Fibroblast of lung (primary cell): ENCODE data around the gene PROK1. TPM values are rescaled to one million over a fixed set of nuclear protein-coding genes. Genes with fewer than 3 reads are reported as not detected.

Source experiments
- DNase-seq, 2 donors: peaks; one replicate each; pipeline versions ENCODE4 v3.0.0 to v3.0.0-alpha.2; 2010; ENCODE audit warnings: low read depth in 2 of 2
- H2AFZ ChIP-seq: 2 replicates; pipeline ENCODE4 v1.5.1; 2012; ENCODE audit warnings: low read length, control low read depth, inconsistent platforms
- H3K27ac ChIP-seq: 2 replicates; pipeline ENCODE4 v1.5.1; 2011; ENCODE audit warnings: low read length, control low read depth; ENCODE audit not compliant: insufficient read depth
- H3K27me3 ChIP-seq: 2 replicates; pipeline ENCODE4 v1.5.1; 2011; ENCODE audit warnings: mild to moderate bottlenecking, low read length; ENCODE audit not compliant: control insufficient read depth, insufficient read depth
- H3K36me3 ChIP-seq: 2 replicates; pipeline ENCODE4 v1.5.1; 2011; ENCODE audit warnings: low read length; ENCODE audit not compliant: control insufficient read depth, insufficient read depth
- H3K4me1 ChIP-seq: 2 replicates; pipeline ENCODE4 v1.5.1; 2011; ENCODE audit warnings: low read length; ENCODE audit not compliant: control insufficient read depth, insufficient read depth; ENCODE audit errors: extremely low read depth
- H3K4me2 ChIP-seq: 2 replicates; pipeline ENCODE4 v1.5.1; 2011; ENCODE audit warnings: low read length, control low read depth; ENCODE audit not compliant: insufficient read depth; ENCODE audit errors: extremely low read depth
- H3K4me3 ChIP-seq, 4 experiments: fragments of 200-600 bp in 1 of 4; sonication (generic) in 1 of 4; replicated peaks in 1 of 4; 2 replicates each; pipeline ENCODE4 v1.5.1; 2011 to 2016; ENCODE audit warnings: low read length in 4 of 4, low read depth in 3 of 4, mild to moderate bottlenecking in 3 of 4, control low read depth in 2 of 4, inconsistent platforms in 1 of 4, mixed read lengths in 1 of 4; ENCODE audit not compliant: insufficient read depth in 1 of 4; ENCODE audit errors: control extremely low read depth in 1 of 4
- H3K79me2 ChIP-seq: 2 replicates; pipeline ENCODE4 v1.5.1; 2012; ENCODE audit warnings: mild to moderate bottlenecking, low read length, inconsistent platforms; ENCODE audit not compliant: control insufficient read depth, insufficient read depth
- H3K9ac ChIP-seq: 2 replicates; pipeline ENCODE4 v1.5.1; 2011; ENCODE audit warnings: mild to moderate bottlenecking, low read length, control low read depth; ENCODE audit not compliant: insufficient read depth
- H3K9me3 ChIP-seq: 2 replicates; pipeline ENCODE4 v1.5.1; 2012; ENCODE audit warnings: low read depth, low read length; ENCODE audit not compliant: control insufficient read depth, insufficient read depth
- H4K20me1 ChIP-seq: 2 replicates; pipeline ENCODE4 v1.5.1; 2011; ENCODE audit warnings: low read length; ENCODE audit not compliant: control insufficient read depth, insufficient read depth; ENCODE audit errors: extremely low read depth
- EZH2 ChIP-seq: IDR thresholded peaks from 2 replicates; pipeline ENCODE4 v1.5.1; 2012; ENCODE audit warnings: low read length, control low read depth, mild to moderate bottlenecking; ENCODE audit errors: missing control alignments
- polyA plus RNA-seq, 2 donors: library from polyadenylated mRNA; depleted of rRNA in 1 of 2; stranded (reverse) in 1 of 2; unstranded in 1 of 2; fragments of >200 nt; gene quantifications; 2 replicates each; pipeline ENCODE4 v1.2.1, GENCODE V29; 2011 to 2012; ENCODE audit warnings: missing spikeins in 1 of 2
- total RNA-seq: library from RNA; depleted of rRNA; stranded (reverse); fragments of >200 nt; gene quantifications from 2 replicates; pipeline ENCODE4 v1.2.1, GENCODE V29; 2014
- TF ChIP-seq, protein P1 (sequence below), 2 donors: IDR thresholded peaks in 1 of 2; conservative IDR thresholded peaks in 1 of 2; 1 replicate in 1 of 2; 2 replicates in 1 of 2; pipeline ENCODE4 v1.5.1; 2011 to 2012; ENCODE audit warnings: low read length in 2 of 2, control low read depth in 1 of 2, inconsistent platforms in 1 of 2, low read depth in 1 of 2, mild to moderate bottlenecking in 1 of 2

Gene PROK1
- total and polyA plus RNA-seq, 2 donors (not counting 1 experiment from before 2014, with no cell fraction given) = not detected

DNA sequence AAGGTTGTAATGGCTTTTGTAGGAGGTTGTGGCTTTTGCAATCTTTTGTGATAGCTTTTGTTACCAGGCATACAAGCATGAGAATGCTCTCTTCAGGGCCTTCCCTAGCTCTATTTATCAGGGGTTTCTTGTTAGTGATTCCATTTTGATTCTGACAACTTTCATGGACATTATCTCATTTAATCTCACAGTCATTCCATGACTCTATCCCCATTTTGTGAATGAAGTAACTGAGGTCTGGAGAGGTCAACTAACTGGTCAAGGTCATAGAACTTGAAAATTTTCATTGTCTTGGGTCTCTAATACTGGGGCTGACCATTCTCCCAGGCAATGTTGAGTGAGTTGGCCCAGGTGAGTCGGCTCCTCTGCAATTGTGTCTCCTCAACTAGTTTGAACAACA is 32.2 kb upstream of the PROK1 start:
- Histone ChIP-seq H2AFZ (no peak overlapping the region), H3K4me2 (no peak overlapping the region), H3K4me3 (no peak overlapping the region), H3K79me2 (no peaks in the 10 kb centered on the region), H3K27me3 (no peaks in the 10 kb centered on the region), H3K36me3 (no peaks in the 10 kb centered on the region), H3K9me3 (no peaks in the 10 kb centered on the region), H3K27ac (no peak overlapping the region), H4K20me1 (no peaks in the 10 kb centered on the region), H3K4me1 (no peaks in the 10 kb centered on the region), H3K9ac (no peak overlapping the region)
- TF ChIP-seq EZH2 = no peak
- TF ChIP-seq, protein P1, sequence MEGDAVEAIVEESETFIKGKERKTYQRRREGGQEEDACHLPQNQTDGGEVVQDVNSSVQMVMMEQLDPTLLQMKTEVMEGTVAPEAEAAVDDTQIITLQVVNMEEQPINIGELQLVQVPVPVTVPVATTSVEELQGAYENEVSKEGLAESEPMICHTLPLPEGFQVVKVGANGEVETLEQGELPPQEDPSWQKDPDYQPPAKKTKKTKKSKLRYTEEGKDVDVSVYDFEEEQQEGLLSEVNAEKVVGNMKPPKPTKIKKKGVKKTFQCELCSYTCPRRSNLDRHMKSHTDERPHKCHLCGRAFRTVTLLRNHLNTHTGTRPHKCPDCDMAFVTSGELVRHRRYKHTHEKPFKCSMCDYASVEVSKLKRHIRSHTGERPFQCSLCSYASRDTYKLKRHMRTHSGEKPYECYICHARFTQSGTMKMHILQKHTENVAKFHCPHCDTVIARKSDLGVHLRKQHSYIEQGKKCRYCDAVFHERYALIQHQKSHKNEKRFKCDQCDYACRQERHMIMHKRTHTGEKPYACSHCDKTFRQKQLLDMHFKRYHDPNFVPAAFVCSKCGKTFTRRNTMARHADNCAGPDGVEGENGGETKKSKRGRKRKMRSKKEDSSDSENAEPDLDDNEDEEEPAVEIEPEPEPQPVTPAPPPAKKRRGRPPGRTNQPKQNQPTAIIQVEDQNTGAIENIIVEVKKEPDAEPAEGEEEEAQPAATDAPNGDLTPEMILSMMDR (conservative IDR thresholded peaks at IDR 0.05 in 1 of 2, IDR thresholded peaks at IDR 0.05 in 1 of 2; ENCODE audit: low read depth in 1 of 2, low read length in 2 of 2) = no peak
- no peak for DNase-seq

DNA sequence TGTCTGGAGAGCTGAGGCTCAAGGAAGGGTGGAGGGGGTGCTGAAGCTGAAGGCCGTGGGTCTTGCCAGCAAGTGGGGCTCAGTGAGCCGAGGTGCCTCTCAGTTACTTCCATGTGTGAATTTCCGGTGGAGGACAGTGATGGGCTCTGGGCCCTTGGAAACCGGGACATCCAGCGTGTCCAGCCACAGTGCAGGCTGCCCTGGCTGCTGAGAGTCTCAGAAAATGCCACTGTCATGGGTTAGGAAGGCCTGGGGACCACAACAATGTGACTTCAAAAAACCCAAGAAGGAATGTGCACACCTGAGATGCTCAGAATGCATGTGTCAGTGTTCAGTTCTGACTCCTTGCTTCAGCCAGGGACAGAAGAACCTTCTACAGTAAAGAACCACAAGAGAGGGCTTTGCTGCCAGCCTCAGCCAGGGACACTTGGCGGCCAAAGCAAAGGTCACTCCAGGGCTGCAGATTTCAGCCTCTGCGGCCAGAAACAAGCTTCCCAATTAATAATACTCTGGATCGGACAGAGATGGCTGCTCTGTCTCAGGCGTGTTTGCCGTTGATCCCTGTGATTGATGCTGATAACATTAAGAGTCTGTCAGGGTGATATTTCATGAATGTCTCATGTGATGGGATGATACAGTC is 30.8 kb upstream of the PROK1 start:
- Histone ChIP-seq H3K4me3 (no peak overlapping the region), H4K20me1 (no peaks in the 10 kb centered on the region), H3K27me3 (peaks cover 3% of the 10 kb centered on the region), H3K9ac (no peak overlapping the region), H3K36me3 (no peaks in the 10 kb centered on the region), H2AFZ (no peak overlapping the region), H3K9me3 (no peaks in the 10 kb centered on the region), H3K4me1 (no peaks in the 10 kb centered on the region), H3K4me2 (no peak overlapping the region), H3K79me2 (no peaks in the 10 kb centered on the region), H3K27ac (no peak overlapping the region)
- DNase-seq = no peak
- TF ChIP-seq, protein P1 (conservative IDR thresholded peaks at IDR 0.05 in 1 of 2, IDR thresholded peaks at IDR 0.05 in 1 of 2; ENCODE audit: low read depth in 1 of 2, low read length in 2 of 2) = no peak
- no peak for TF ChIP-seq EZH2

DNA sequence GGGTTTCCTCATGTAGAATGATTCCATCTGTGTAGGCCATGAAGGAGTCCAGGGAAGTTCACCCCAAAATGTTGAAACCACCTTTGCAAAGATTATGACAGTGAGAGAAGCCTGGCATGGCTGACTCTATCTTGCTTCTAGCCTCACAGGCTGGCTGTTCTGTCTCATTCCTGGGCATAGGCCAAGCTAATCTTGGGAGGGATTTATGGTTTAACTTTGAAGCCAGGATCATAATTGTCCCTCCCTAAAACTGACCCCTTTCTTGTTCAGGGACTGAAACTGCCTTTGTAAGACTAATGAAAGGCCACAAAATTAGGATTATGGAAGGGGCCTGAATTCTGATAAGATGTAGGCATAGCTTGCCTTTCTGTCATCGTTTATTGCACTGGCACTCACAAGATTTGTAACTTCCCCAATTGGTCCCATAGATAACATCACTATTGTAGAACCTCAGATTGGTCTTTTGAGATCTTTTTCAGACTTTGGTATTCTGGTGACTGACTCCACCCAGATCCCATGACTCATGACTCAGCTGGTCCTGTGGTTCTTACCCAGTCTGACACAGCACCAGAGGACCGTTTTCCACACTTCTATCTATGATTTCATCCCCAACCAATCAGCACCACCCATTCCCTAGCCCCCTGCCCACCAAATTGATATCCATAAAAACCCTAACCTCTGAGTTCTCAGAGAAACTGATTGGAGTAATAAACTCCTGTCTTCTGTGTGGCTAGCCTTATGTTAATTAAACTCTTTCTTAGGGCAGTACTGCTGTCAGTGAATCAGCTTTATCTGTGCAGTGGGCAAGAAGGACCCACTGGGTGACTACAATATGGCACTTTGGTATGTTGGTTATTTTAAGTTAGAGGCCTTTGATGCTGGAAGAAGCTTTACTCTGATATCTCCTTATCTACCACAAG is 29.8 kb upstream of the PROK1 start:
- H3K9ac ChIP-seq = no peak overlapping the region
- H3K27ac ChIP-seq = no peak overlapping the region
- H3K4me2 ChIP-seq = no peak overlapping the region
- H3K4me1 ChIP-seq = no peaks in the 10 kb centered on the region
- no peaks in the 10 kb centered on the region for H3K9me3 ChIP-seq
- TF ChIP-seq, protein P1 (conservative IDR thresholded peaks at IDR 0.05 in 1 of 2, IDR thresholded peaks at IDR 0.05 in 1 of 2; ENCODE audit: low read depth in 1 of 2, low read length in 2 of 2) = no peak
- no peak for TF ChIP-seq EZH2
- H3K36me3 ChIP-seq = no peaks in the 10 kb centered on the region
- H4K20me1 ChIP-seq = no peaks in the 10 kb centered on the region
- DNase-seq = peak; percentile 61 to 66
- no peak overlapping the region for H3K4me3 ChIP-seq
- no peak overlapping the region for H2AFZ ChIP-seq
- H3K79me2 ChIP-seq = no peaks in the 10 kb centered on the region
- H3K27me3 ChIP-seq = peaks cover 5% of the 10 kb centered on the region
